SJCRH30 (cell line): Measurements from ENCODE around the gene ELOVL6. TPM values are rescaled to one million over a fixed set of nuclear protein-coding genes. Genes with fewer than 3 reads are reported as not detected.

Experiments used
- DNase-seq, 2 experiments: peaks; one replicate each; pipeline ENCODE4 v3.0.0-alpha.2; 2015 to 2020
- H3K27ac ChIP-seq: fragments of 250-450 bp; sonication (Bioruptor Pico); 2 replicates; pipeline ENCODE4 v1.5.1; 2020; ENCODE audit warnings: mild to moderate bottlenecking, moderate library complexity
- H3K27me3 ChIP-seq: fragments of 250-450 bp; sonication (Bioruptor Pico); 2 replicates; pipeline ENCODE4 v1.5.1; 2020; ENCODE audit warnings: mild to moderate bottlenecking, moderate library complexity
- H3K36me3 ChIP-seq: fragments of 250-450 bp; sonication (Bioruptor Pico); 2 replicates; pipeline ENCODE4 v1.5.1; 2020; ENCODE audit warnings: mild to moderate bottlenecking, moderate library complexity
- H3K4me1 ChIP-seq: fragments of 250-450 bp; sonication (Bioruptor Pico); 2 replicates; pipeline ENCODE4 v1.5.1; 2020; ENCODE audit warnings: mild to moderate bottlenecking, moderate library complexity
- H3K4me3 ChIP-seq: fragments of 250-450 bp; sonication (Bioruptor Pico); 2 replicates; pipeline ENCODE4 v1.5.1; 2020; ENCODE audit warnings: mild to moderate bottlenecking, moderate library complexity
- H3K9me3 ChIP-seq: fragments of 250-450 bp; sonication (Bioruptor Pico); replicated peaks from 2 replicates; pipeline ENCODE4 v1.5.1; 2020; ENCODE audit warnings: mild to moderate bottlenecking, moderate library complexity
- total RNA-seq: library from RNA; depleted of rRNA; stranded (reverse); fragments of >200 nt; shearing (Covaris generic); gene quantifications from 2 replicates; pipeline ENCODE4 v1.2.3, GENCODE V29; 2014

Gene ELOVL6
- total RNA-seq, 1 experiment from 2014 or later: 30.3 TPM

GRCh38 chr4:110010797-110011196 is 187.6 kb downstream of the ELOVL6 start:
- Histone ChIP-seq H3K4me1 (peaks cover 25% of the 10 kb centered on the region), H3K9me3 (no peaks in the 10 kb centered on the region), H3K27me3 (no peaks in the 10 kb centered on the region), H3K4me3 (no peak overlapping the region), H3K36me3 (no peaks in the 10 kb centered on the region), H3K27ac (no peak overlapping the region)
- DNase-seq: no peak

- Histone ChIP-seq H3K36me3 (no peaks in the 10 kb centered on the region), H3K27ac (peak overlapping the region; percentile 28), H3K27me3 (no peaks in the 10 kb centered on the region), H3K4me3 (no peak overlapping the region), H3K9me3 (no peaks in the 10 kb centered on the region), H3K4me1 (peaks cover 28% of the 10 kb centered on the region)
- DNase-seq: peak; percentile 70 to 89
Measured at GRCh38 chr4:110009550-110009949, 188.9 kb downstream of the ELOVL6 start.

GRCh38 chr4:110008540-110008939 is 189.9 kb downstream of the ELOVL6 start:
- no peak for DNase-seq
- no peaks in the 10 kb centered on the region for H3K9me3 ChIP-seq
- H3K36me3 ChIP-seq: no peaks in the 10 kb centered on the region
- no peaks in the 10 kb centered on the region for H3K27me3 ChIP-seq
- H3K27ac ChIP-seq: peak overlapping the region; percentile 28
- H3K4me3 ChIP-seq: no peak overlapping the region
- peaks cover 28% of the 10 kb centered on the region for H3K4me1 ChIP-seq

- Histone ChIP-seq H3K9me3 (no peaks in the 10 kb centered on the region), H3K27me3 (no peaks in the 10 kb centered on the region), H3K27ac (no peak overlapping the region), H3K4me3 (no peak overlapping the region), H3K36me3 (no peaks in the 10 kb centered on the region), H3K4me1 (peaks cover 28% of the 10 kb centered on the region)
- no peak for DNase-seq
Measured at GRCh38 chr4:110007217-110007616, 191.2 kb downstream of the ELOVL6 start.

- DNase-seq: peak in 1 of 2 experiments; percentile 81
- H3K4me3 ChIP-seq: no peak overlapping the region
- H3K27me3 ChIP-seq: no peaks in the 10 kb centered on the region
- H3K9me3 ChIP-seq: no peaks in the 10 kb centered on the region
- no peaks in the 10 kb centered on the region for H3K36me3 ChIP-seq
- no peak overlapping the region for H3K27ac ChIP-seq
- peaks cover 28% of the 10 kb centered on the region for H3K4me1 ChIP-seq
Measured at GRCh38 chr4:110005461-110006056, 192.9 kb downstream of the ELOVL6 start.

- Histone ChIP-seq H3K27me3 (no peaks in the 10 kb centered on the region), H3K27ac (no peak overlapping the region), H3K4me3 (no peak overlapping the region), H3K36me3 (no peaks in the 10 kb centered on the region), H3K9me3 (no peaks in the 10 kb centered on the region), H3K4me1 (peaks cover 23% of the 10 kb centered on the region)
- no peak for DNase-seq
Measured at GRCh38 chr4:110004556-110004955, 193.9 kb downstream of the ELOVL6 start.

- no peaks in the 10 kb centered on the region for H3K9me3 ChIP-seq
- H3K27me3 ChIP-seq: no peaks in the 10 kb centered on the region
- DNase-seq: no peak
- H3K4me1 ChIP-seq: peaks cover 14% of the 10 kb centered on the region
- H3K36me3 ChIP-seq: no peaks in the 10 kb centered on the region
- no peak overlapping the region for H3K4me3 ChIP-seq
- no peak overlapping the region for H3K27ac ChIP-seq
Measured at GRCh38 chr4:110003401-110004187, 194.8 kb downstream of the ELOVL6 start.

- H3K27ac ChIP-seq: no peak overlapping the region
- no peaks in the 10 kb centered on the region for H3K9me3 ChIP-seq
- no peaks in the 10 kb centered on the region for H3K36me3 ChIP-seq
- H3K27me3 ChIP-seq: no peaks in the 10 kb centered on the region
- DNase-seq: no peak
- H3K4me1 ChIP-seq: peaks cover 7% of the 10 kb centered on the region; the same call in 1 of the 2 replicates
- H3K4me3 ChIP-seq: no peak overlapping the region
Measured at GRCh38 chr4:110002326-110002725, 196.1 kb downstream of the ELOVL6 start.

GRCh38 chr4:109999585-109999912 is 198.9 kb downstream of the ELOVL6 start:
- H3K36me3 ChIP-seq: no peaks in the 10 kb centered on the region

GRCh38 chr4:109998867-109999584 is 199.4 kb downstream of the ELOVL6 start:
- Histone ChIP-seq H3K4me1 (peaks cover 17% of the 10 kb centered on the region), H3K9me3 (no peaks in the 10 kb centered on the region), H3K36me3 (no peaks in the 10 kb centered on the region), H3K27ac (no peak overlapping the region; the same call in 1 of the 2 replicates), H3K4me3 (peak overlapping the region; percentile 27), H3K27me3 (no peaks in the 10 kb centered on the region)
- peak in 1 of 2 experiments; percentile 85 for DNase-seq

More at GRCh38 chr4:109999585-109999912, 198.9 kb downstream of the ELOVL6 start:
- peaks cover 12% of the 10 kb centered on the region for H3K4me1 ChIP-seq
- H3K27ac ChIP-seq: no peak overlapping the region; the same call in 1 of the 2 replicates
- no peaks in the 10 kb centered on the region for H3K9me3 ChIP-seq
- H3K27me3 ChIP-seq: no peaks in the 10 kb centered on the region
- H3K4me3 ChIP-seq: peak overlapping the region; percentile 27
- peak in 1 of 2 experiments; percentile 36 for DNase-seq

- H3K27me3 ChIP-seq: no peaks in the 10 kb centered on the region
- peaks cover 5% of the 10 kb centered on the region; the same call in 1 of the 2 replicates for H3K9me3 ChIP-seq
- H3K4me3 ChIP-seq: no peak overlapping the region
- H3K36me3 ChIP-seq: no peaks in the 10 kb centered on the region
- peaks cover 25% of the 10 kb centered on the region for H3K4me1 ChIP-seq
- no peak overlapping the region for H3K27ac ChIP-seq
- DNase-seq: no peak
Measured at GRCh38 chr4:109996526-109996925, 201.9 kb downstream of the ELOVL6 start.
